Measurements from ENCODE around the gene PKD1.
"Not testable (repeated sequence)": the region's sequence is repeated elsewhere in the genome, so short reads cannot be mapped to it uniquely, and the experiment has no call there.

- TF ChIP-seq CTCF, POLR2A (IDR thresholded peaks at IDR 0.05): not testable (repeated sequence)
These were observed 5.7 kb downstream of the PKD1 start for GRCh38 chr16:2129890-2130447.
